HCT116 (cell line): ENCODE results near the gene VCAN. TPM values are rescaled to one million over a fixed set of nuclear protein-coding genes. Genes with fewer than 3 reads are reported as not detected.

Source experiments
- ATAC-seq: fragments of 200-7000 bp; cut with Tn5 transposase; 2 replicates; pipeline ENCODE4 v1.9.1; 2020; ENCODE audit warnings: mild to moderate bottlenecking, moderate library complexity
- BruUV-seq: library from RNA; stranded (reverse); fragments of 400-500 nt; replicated peaks from 2 replicates; lab custom pipeline; 2021; lab: Mats Ljungman, UMichigan
- CTCF ChIA-PET: fragments of 300-600 bp; sonication (Branson Sonifier 250); formaldehyde crosslinking; loops from one replicate; lab custom pipeline; 2021; ENCODE audit warnings: antibody characterized with exemption; lab: Charles Lee
- POLR2A ChIA-PET: fragments of 300-600, 350-600 bp; sonication (Branson Sonifier 250); formaldehyde crosslinking; loops from one replicate; lab custom pipeline; 2021; ENCODE audit warnings: antibody characterized with exemption; lab: Charles Lee
- RAD21 ChIA-PET, 2 experiments: fragments of 300-600 bp; sonication (Branson Sonifier 250); formaldehyde crosslinking; loops; one replicate each; lab custom pipeline; 2023; ENCODE audit warnings: low total read pairs in 2 of 2; ENCODE audit not compliant: uncharacterized antibody in 2 of 2, unreplicated experiment in 2 of 2, low non-redundant PET in 1 of 2; lab: Charles Lee
- DNase-seq: peaks from one replicate; pipeline ENCODE4 v3.0.0-alpha.2; 2010; ENCODE audit warnings: low read depth, low spot score
- H2AFZ ChIP-seq: fragments of 200-600 bp; shearing (Covaris generic), sonication (generic); 2 replicates; pipeline ENCODE4 v1.6.1; 2017; ENCODE audit warnings: low read depth, mixed run types, mixed read lengths, antibody characterized with exemption, low read length; ENCODE audit not compliant: poor library complexity, severe bottlenecking
- H3K27ac ChIP-seq: 2 replicates; pipeline ENCODE4 v1.5.1; 2012; ENCODE audit warnings: low read depth, low read length
- H3K27me3 ChIP-seq: fragments of 200-600 bp; sonication (generic); 2 replicates; pipeline ENCODE4 v1.6.1; 2016; ENCODE audit warnings: mixed run types, low read length, mixed read lengths; ENCODE audit not compliant: insufficient read depth
- H3K36me3 ChIP-seq, 2 experiments: fragments of 200-500 bp in 1 of 2; fragments of 200-600 bp in 1 of 2; sonication (Bioruptor generic) in 1 of 2; sonication (generic) in 1 of 2; 2 replicates each; pipeline versions ENCODE4 v1.5.1 to v1.6.1; 2014 to 2016; ENCODE audit warnings: low read length in 2 of 2, inconsistent platforms in 1 of 2, mixed read lengths in 1 of 2, mixed run types in 1 of 2; ENCODE audit not compliant: insufficient read depth in 2 of 2, control insufficient read depth in 1 of 2
- H3K4me1 ChIP-seq, 2 experiments: fragments of 200-600 bp in 1 of 2; sonication (generic) in 1 of 2; 2 replicates each; pipeline versions ENCODE4 v1.5.1 to v1.6.1; 2012 to 2017; ENCODE audit warnings: low read length in 2 of 2, inconsistent platforms in 1 of 2, mild to moderate bottlenecking in 1 of 2, mixed read lengths in 1 of 2, mixed run types in 1 of 2, moderate library complexity in 1 of 2; ENCODE audit not compliant: insufficient read depth in 2 of 2, control insufficient read depth in 1 of 2
- H3K4me2 ChIP-seq: fragments of 200-600 bp; sonication (generic); 2 replicates; pipeline ENCODE4 v1.6.1; 2017; ENCODE audit warnings: mixed run types, low read length, mixed read lengths
- H3K4me3 ChIP-seq, 2 experiments: fragments of 200-600 bp in 1 of 2; sonication (generic) in 1 of 2; replicated peaks in 1 of 2; 2 replicates each; pipeline ENCODE4 v1.5.1; 2011 to 2016; ENCODE audit warnings: low read length in 2 of 2, control low read depth in 1 of 2, low read depth in 1 of 2, mild to moderate bottlenecking in 1 of 2, mixed read lengths in 1 of 2, mixed run types in 1 of 2
- H3K79me2 ChIP-seq: fragments of 200-600 bp; sonication (generic); 2 replicates; pipeline ENCODE4 v1.6.1; 2017; ENCODE audit warnings: mild to moderate bottlenecking, mixed run types, low read length, moderate library complexity, mixed read lengths; ENCODE audit not compliant: insufficient read depth
- H3K9ac ChIP-seq: fragments of 200-600 bp; sonication (generic); 2 replicates; pipeline ENCODE4 v1.6.1; 2016; ENCODE audit warnings: low read length, mixed read lengths
- H3K9me2 ChIP-seq: fragments of 200-600 bp; sonication (generic), shearing (Covaris generic); 2 replicates; pipeline ENCODE4 v1.6.1; 2017; ENCODE audit warnings: mixed run types, mild to moderate bottlenecking, moderate library complexity; ENCODE audit not compliant: insufficient read depth
- H3K9me3 ChIP-seq, 2 experiments: fragments of 200-500 bp in 1 of 2; fragments of 200-600 bp in 1 of 2; sonication (Bioruptor generic) in 1 of 2; sonication (generic) in 1 of 2; 2 replicates each; pipeline ENCODE4 v1.6.1; 2014 to 2017; ENCODE audit warnings: low read length in 2 of 2, mixed read lengths in 2 of 2, inconsistent platforms in 1 of 2, low read depth in 1 of 2, mild to moderate bottlenecking in 1 of 2, mixed run types in 1 of 2, moderate library complexity in 1 of 2; ENCODE audit not compliant: control insufficient read depth in 1 of 2, insufficient read depth in 1 of 2
- H4K20me1 ChIP-seq: fragments of 200-600 bp; sonication (generic), shearing (Covaris generic); 2 replicates; pipeline ENCODE4 v1.6.1; 2017; ENCODE audit warnings: mixed run types, mild to moderate bottlenecking, moderate library complexity; ENCODE audit not compliant: insufficient read depth
- ATF3 ChIP-seq: IDR thresholded peaks from 2 replicates; pipeline ENCODE4 v1.6.1; 2012
- CBX3 ChIP-seq: IDR thresholded peaks from 2 replicates; pipeline ENCODE4 v1.6.1; 2012; ENCODE audit warnings: low read depth
- CEBPB ChIP-seq: IDR thresholded peaks from 2 replicates; pipeline ENCODE4 v1.6.1; 2012; ENCODE audit warnings: low read depth
- CTCF ChIP-seq, 3 experiments: fragments of 200-600 bp in 1 of 3; sonication (generic) in 1 of 3; IDR thresholded peaks in 2 of 3; conservative IDR thresholded peaks in 1 of 3; 2 replicates each; pipeline ENCODE4 v1.5.1; 2012 to 2017; ENCODE audit warnings: low read depth in 2 of 3, low read length in 2 of 3, antibody characterized with exemption in 1 of 3, borderline replicate concordance in 1 of 3, control low read depth in 1 of 3, mild to moderate bottlenecking in 1 of 3, mixed read lengths in 1 of 3, mixed run types in 1 of 3, moderate library complexity in 1 of 3; ENCODE audit not compliant: insufficient read depth in 1 of 3
- EGR1 ChIP-seq: IDR thresholded peaks from 2 replicates; pipeline ENCODE4 v1.6.1; 2012; ENCODE audit warnings: low read depth
- EZH2 ChIP-seq: fragments of 200-600 bp; sonication (generic); IDR thresholded peaks from 2 replicates; pipeline ENCODE4 v1.6.1; 2017; ENCODE audit warnings: antibody characterized with exemption, mixed run types
- EZH2phosphoT487 ChIP-seq: fragments of 200-600 bp; IDR thresholded peaks from 2 replicates; pipeline ENCODE4 v1.6.1; 2018; ENCODE audit warnings: antibody characterized with exemption, borderline replicate concordance
- FOSL1 ChIP-seq: IDR thresholded peaks from 2 replicates; pipeline ENCODE4 v1.6.1; 2012; ENCODE audit warnings: low read depth
- JUND ChIP-seq: IDR thresholded peaks from 2 replicates; pipeline ENCODE4 v1.6.1; 2012
- MAX ChIP-seq: IDR thresholded peaks from 2 replicates; pipeline ENCODE4 v1.6.1; 2012
- REST ChIP-seq: IDR thresholded peaks from 2 replicates; pipeline ENCODE4 v1.6.1; 2012; ENCODE audit warnings: low read depth
- SIN3A ChIP-seq: IDR thresholded peaks from 2 replicates; pipeline ENCODE4 v1.6.1; 2012; ENCODE audit warnings: low read depth
- SP1 ChIP-seq: IDR thresholded peaks from 2 replicates; pipeline ENCODE4 v1.6.1; 2012; ENCODE audit warnings: low read depth
- SRF ChIP-seq: IDR thresholded peaks from 2 replicates; pipeline ENCODE4 v1.6.1; 2012; ENCODE audit warnings: low read depth
- TCF7L2 ChIP-seq: IDR thresholded peaks from 2 replicates; pipeline ENCODE4 v1.7.0; 2011; ENCODE audit warnings: borderline replicate concordance, inconsistent platforms; ENCODE audit not compliant: insufficient read depth, insufficient read length; ENCODE audit errors: extremely low read depth
- YY1 ChIP-seq: IDR thresholded peaks from 2 replicates; pipeline ENCODE4 v1.6.1; 2011; ENCODE audit warnings: low read length, low read depth, moderate library complexity, mild to moderate bottlenecking; ENCODE audit not compliant: insufficient replicate concordance; ENCODE audit errors: extremely low read depth
- ZBTB33 ChIP-seq: IDR thresholded peaks from 2 replicates; pipeline ENCODE4 v1.6.1; 2011; ENCODE audit warnings: mild to moderate bottlenecking, low read length, moderate library complexity; ENCODE audit not compliant: insufficient replicate concordance; ENCODE audit errors: extremely low read depth
- ZFX ChIP-seq: fragments of 450-650 bp; IDR thresholded peaks from 2 replicates; pipeline ENCODE4 v1.6.1; 2017
- ZNF274 ChIP-seq: fragments of 200-500 bp; sonication (Bioruptor generic); IDR thresholded peaks from 2 replicates; pipeline ENCODE4 v1.6.1; 2014; ENCODE audit warnings: mild to moderate bottlenecking, low read depth, low read length, inconsistent platforms
- intact Hi-C: fragments of 100-400 bp; cut with micrococcal nuclease; formaldehyde crosslinking; loops from 2 replicates; pipeline ENCODE4 v1.10.0; 2022
- total RNA-seq: library from RNA; stranded (reverse); gene quantifications from one replicate; pipeline ENCODE4 v1.2.1, GENCODE V29; 2021; ENCODE audit not compliant: unreplicated experiment

Gene VCAN
- total RNA-seq, 1 experiment from 2014 or later, result 49.9 TPM

- H3K9me3 ChIP-seq, result no peaks in the 10 kb centered on the region
- DNase-seq (no peak), ATAC-seq (no peak)
- H2AFZ ChIP-seq, result no peak overlapping the region
- ChIA-PET RAD21 (interaction anchor here in 1 of 2 experiments (0.7 kb wide), 1 partner anchor 1207 kb away, joined by 3 read pairs; no protein-coding TSS in a partner anchor), CTCF (no interaction called here), POLR2A (no interaction called here)
- H3K27ac ChIP-seq, result no peak overlapping the region
- H3K9me2 ChIP-seq, result no peaks in the 10 kb centered on the region
- H3K27me3 ChIP-seq, result no peaks in the 10 kb centered on the region
- H3K36me3 ChIP-seq, result no peaks in the 10 kb centered on the region
- TF ChIP-seq TCF7L2 (no peak), SRF (no peak), SP1 (no peak), MAX (no peak), EGR1 (no peak), SIN3A (no peak), CEBPB (no peak), JUND (no peak), CBX3 (no peak), CTCF (IDR thresholded peaks at IDR 0.05 in 2 of 3, conservative IDR thresholded peaks at IDR 0.05 in 1 of 3; ENCODE audit: borderline replicate concordance in 1 of 3, insufficient read depth in 1 of 3, low read depth in 2 of 3, low read length in 2 of 3) (no peak), REST (no peak), YY1 (no peak), ZFX (no peak), EZH2 (no peak), ATF3 (no peak), ZNF274 (no peak), EZH2phosphoT487 (no peak), FOSL1 (no peak), ZBTB33 (no peak)
- H3K4me2 ChIP-seq, result no peak overlapping the region
- H4K20me1 ChIP-seq, result no peaks in the 10 kb centered on the region
- BruUV-seq, result no TSS peak
- intact Hi-C loops, result no loop called here
- H3K79me2 ChIP-seq, result no peaks in the 10 kb centered on the region
- H3K9ac ChIP-seq, result no peak overlapping the region
- no peak overlapping the region for H3K4me3 ChIP-seq
- no peaks in the 10 kb centered on the region for H3K4me1 ChIP-seq
These were observed 82.6 kb downstream of the VCAN start for GRCh38 chr5:83554133-83554532.
